GM21515 (cell line): Measurements from ENCODE around the gene HGS.

Experiments used
- ATAC-seq: cut with Tn5 transposase; IDR thresholded peaks from one replicate; pipeline ENCODE4 v1.9.1; 2021; ENCODE audit not compliant: unreplicated experiment

Gene HGS, protein sequence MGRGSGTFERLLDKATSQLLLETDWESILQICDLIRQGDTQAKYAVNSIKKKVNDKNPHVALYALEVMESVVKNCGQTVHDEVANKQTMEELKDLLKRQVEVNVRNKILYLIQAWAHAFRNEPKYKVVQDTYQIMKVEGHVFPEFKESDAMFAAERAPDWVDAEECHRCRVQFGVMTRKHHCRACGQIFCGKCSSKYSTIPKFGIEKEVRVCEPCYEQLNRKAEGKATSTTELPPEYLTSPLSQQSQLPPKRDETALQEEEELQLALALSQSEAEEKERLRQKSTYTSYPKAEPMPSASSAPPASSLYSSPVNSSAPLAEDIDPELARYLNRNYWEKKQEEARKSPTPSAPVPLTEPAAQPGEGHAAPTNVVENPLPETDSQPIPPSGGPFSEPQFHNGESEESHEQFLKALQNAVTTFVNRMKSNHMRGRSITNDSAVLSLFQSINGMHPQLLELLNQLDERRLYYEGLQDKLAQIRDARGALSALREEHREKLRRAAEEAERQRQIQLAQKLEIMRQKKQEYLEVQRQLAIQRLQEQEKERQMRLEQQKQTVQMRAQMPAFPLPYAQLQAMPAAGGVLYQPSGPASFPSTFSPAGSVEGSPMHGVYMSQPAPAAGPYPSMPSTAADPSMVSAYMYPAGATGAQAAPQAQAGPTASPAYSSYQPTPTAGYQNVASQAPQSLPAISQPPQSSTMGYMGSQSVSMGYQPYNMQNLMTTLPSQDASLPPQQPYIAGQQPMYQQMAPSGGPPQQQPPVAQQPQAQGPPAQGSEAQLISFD

DNA sequence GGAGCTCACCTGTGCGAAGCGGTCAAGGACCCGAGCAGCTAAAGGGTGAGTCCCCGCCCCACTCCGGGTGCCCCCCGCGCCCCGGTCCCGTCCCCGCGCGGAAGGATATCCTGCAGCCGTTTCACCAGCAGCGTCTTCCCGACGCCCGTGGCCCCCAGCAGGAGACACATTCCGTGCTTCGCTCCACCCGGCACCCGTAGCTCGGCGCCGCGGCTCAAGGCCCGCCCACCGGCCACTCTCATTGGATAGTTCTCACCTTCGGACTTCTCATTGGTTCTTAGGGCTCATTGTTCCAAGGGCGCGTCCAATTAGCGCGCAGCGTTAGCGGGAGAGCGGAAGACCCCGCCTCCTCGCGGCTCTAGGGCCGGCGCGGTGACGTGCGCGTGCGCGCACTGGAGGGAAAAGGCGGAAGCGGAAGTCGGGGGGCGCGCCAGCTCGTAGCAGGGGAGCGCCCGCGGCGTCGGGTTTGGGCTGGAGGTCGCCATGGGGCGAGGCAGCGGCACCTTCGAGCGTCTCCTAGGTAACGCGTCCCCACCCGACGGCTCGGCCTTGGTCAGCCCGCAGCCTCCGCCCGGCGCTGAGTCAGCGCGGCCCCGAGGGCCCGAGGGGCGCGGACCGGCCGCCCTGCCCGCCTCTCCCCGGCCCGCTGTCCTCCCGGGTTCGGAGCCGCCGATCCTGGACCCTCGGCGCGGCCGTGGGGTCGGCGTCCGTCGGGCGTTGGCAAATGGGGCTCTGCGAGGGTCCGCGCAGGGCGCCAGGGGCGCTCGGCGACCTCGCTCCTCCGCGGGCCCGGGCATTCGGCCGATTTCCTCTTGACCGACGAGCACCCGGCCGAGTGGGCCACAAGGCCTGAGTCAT is at the start of gene HGS, which contains the start of gene ARL16:
HGS (plus strand) TSS at position 428 of the 858 bp plus-strand sequence; CDS start at position 484, 56 bp downstream.
ARL16 (minus strand) TSS at position 214 of the 858 bp plus-strand sequence; CDS start at position 170, 44 bp downstream.
- peak; percentile 85 for ATAC-seq

DNA sequence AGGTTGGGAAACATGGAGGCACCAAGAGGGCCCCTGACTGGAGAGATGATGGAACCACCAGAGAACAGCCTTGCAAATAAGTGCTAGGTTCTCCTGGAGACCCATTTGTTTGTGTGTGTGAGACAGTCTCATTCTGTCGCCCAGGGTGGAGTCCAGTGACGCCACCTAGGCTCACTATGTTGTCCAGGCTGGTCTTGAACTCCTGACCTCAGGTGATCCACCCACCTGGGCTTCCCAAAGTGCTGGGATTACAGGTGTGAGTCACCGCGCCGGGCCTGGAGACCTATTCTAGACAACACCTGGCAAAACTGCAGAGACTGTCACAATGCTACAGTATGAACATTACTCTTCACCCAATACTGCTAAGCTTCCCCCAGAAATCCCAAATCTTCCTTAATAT is 48.4 kb upstream of the HGS start:
- ATAC-seq = no peak

DNA sequence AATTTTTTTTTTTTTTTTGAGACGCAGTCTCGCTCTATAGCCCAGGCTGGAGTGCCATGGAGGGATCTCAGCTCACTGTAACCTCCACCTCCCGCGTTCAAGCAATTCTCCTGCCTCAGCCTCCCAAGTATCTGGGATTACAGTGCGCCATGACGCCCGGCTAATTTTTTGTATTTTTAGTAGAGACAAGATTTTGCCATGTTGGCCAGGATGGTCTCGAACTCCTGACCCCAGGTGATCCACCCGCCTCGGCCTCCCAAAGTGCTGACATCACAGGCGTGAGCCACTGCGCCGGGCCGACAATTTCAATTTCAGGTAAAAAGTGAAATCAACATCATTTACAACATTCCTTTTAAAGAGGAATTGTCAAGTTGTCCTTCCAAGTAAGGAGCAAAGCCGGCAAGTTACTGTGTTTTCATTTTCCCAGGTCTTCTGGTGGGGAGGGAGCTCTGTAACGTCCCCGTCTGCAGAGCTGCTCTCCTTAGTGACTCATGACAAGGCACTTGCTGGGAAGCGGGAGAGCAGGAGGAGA is 47.8 kb upstream of the HGS start:
- ATAC-seq = no peak

DNA sequence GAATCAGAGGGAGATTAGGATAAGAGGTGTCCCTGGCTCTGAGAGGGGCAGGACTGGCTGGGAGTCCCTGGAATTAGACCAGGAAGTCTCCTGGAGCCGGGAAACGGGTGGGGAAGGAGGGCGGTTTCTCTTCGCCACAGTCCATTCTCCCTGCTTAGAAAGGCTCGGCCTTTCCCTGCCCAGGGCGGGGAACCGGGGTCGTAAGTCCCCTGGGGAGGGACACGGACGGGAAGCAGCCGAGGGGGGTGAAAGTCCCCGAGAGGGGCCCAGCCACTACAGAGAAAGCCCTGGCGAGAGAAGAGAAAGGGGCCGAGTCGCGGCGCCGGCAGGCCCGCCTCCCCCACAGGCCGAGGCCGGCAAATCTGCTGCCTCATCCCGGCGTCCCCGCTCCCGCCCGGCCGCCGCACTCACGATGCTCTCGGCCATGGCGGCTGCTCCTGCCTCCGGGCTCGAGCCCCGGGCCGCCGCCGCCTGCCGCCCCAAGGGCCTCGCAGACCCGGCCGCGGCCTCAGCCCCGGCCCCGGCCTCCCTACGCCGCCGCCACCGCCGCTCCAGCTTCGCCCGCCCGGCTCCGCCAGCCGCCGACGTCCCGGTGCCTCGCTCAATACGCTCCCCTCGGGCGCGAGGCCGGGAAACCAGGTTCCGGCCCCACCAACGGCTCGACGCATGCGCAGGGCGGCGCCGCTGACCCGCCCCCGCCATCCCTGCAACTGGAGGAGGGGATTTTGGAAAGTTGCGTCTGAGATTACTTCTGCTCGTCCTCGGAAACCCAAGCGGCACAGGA is 47.1 kb upstream of the HGS start, which contains the start of the genes NPLOC4 and TSPAN10:
NPLOC4 (minus strand) TSS at position 608 of the 784 bp plus-strand sequence; CDS start at position 426, 182 bp downstream.
TSPAN10 (plus strand) TSS at position 692 of the 784 bp plus-strand sequence. CDS start 5,217 bp downstream, outside the sequence.
- peak; percentile 84 for ATAC-seq

DNA sequence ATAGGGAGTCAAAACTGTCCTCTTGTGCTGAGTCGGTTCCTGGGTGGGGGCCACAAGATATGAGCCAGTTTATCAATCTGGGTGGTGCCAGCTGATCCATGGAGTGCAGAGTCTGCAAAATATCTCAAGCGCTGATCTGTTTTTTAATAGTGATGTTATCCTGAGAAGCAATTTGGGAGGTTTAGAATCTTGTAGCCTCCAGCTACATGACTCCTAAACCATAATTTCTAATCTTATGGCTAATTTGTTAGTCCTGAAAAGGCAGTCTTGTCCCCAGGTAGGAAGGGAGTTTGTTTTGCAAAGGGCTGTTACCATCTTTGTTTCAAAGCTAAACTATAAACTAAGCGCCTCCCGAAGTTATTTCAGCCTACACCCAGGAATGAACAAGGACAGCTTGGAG is 45.1 kb upstream of the HGS start:
- ATAC-seq = no peak

DNA sequence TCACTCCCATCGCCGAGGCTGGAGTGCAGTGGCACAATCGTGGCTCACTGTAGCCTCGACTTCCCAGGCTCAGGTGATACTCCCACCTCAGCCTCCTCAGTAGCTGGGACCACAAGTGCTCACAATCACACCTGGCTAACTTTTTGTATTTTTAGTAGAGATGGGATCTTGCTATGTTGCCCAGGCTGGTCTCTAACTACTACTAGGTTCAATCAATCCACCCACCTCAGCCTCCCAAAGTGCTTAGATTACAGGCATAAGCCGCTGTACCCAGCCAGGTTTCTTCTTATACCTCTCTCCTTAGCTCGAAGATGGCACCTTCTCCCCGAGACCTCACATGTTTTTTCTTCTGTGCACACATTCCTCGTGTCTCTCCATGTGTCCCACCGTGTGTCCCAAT is 43.8 kb upstream of the HGS start:
- no peak for ATAC-seq

DNA sequence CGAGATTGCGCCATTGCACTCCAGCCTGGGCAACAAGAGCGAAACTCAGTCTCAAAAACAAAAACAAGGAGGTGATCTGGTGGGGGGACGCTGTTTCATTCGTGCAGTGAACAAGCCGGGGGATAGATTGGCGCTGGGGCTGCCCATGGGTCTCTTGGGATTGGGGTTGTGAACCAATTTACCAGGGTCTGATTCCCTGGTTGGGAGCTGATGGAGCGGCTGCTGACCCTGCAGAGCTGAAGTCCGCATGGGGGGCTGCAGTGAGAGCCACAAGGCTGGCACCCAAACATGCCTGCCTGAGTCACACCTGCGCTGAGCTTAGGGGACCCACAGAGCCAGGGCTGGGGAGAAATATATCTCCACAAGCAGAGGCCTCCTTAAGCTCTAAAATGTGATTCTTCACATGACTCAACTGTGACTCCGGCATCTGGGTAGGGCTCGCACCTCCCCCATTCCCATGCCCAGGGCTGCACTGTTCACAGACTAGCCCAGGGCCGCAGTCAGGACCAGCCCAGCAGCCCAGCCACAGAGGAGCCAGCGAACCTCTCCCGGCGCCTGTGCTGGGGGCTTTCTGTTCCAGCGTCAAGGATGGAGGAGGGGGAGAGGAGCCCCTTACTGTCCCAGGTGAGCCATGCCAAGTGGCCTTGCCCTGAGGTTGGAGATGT is 41.9 kb upstream of the HGS start:
- no peak for ATAC-seq

DNA sequence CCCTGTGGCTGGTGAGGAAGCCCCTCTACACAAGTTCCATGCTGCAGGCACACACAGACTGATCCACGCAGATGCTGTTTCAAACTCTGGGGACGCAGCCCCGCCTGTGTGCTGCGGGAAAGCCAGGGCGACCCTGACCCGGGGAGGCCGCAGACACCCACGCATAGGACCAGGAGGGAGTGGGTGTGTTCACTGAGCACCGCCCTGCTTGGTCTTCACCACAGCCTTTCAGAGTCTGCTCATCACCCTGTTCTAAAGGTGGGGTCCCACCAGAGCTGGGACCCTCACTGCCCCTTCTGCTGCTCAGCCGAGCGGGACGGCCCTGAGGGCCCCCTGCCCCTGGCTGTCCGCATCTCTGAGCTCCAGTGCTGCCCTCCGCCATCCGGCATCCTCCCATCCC is 39.3 kb upstream of the HGS start:
- no peak for ATAC-seq

DNA sequence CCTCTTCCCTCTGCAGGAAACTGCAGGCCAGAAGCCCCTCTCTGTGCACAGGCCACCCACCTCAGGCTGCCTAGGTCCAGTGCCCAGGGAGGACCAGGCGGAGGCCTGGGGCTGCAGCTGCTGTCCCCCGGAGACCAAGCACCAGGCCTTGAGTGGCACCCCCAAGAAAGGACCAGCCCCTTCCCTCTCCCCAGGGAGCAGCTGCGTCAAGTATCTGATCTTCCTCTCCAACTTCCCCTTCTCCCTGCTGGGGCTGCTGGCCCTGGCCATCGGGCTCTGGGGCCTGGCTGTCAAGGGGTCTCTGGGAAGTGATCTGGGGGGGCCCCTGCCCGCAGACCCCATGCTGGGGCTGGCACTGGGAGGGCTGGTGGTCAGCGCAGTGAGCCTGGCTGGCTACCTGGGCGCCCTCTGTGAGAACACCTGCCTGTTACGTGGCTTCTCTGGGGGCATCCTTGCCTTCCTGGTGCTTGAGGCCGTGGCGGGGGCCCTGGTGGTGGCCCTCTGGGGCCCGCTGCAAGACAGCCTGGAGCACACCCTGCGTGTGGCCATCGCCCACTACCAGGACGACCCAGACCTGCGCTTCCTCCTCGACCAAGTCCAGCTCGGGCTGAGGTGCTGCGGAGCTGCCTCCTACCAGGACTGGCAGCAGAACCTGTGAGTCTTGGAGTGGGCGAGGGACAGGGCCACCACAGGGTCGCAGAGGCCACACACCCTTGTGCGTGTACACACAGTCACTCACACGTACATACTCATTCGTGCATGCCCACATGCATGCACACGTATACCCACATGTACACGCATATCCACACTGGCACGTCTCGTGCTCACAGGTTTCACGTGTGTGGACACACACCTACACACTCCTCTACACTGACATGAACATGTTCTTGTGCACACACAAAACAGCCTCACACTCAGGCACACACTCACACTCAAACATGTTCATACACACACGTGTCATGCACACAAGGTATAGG is 38.5 kb upstream of the HGS start:
- ATAC-seq = no peak

DNA sequence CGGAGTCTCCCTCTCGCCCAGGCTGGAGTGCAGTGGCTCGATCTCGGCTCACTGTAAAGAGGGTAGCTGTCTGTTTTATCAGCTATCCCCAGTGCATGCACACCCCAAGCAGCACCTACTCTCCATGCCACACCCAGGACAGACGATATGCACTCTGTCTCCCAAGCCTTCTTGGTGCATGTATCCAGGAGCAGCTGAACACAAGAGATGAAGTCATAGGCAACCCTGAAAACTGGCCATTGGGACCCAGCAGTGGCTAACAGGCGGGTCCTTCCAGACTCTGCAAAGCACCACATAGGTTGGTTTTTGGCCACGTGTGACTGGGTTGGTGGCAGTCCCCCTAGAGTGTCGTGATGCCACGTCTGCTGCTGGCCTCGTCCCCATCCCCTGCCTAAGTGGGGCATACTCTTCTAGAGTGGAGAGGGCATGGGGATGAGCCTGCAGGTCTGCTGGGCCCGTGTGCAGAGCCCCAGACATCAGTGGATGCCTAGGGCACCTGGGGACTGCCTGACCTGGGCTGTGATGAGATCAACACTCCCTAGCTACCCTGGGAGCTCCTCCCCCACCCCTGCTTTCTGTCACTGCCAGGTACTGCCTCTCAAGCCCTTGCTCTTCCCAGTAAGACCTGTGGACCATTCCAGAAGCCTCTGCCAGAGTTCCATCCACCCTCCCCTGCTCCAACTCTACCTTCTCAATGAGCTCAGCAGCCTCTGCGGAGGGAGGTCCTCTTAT is 36.8 kb upstream of the HGS start:
- ATAC-seq = no peak

DNA sequence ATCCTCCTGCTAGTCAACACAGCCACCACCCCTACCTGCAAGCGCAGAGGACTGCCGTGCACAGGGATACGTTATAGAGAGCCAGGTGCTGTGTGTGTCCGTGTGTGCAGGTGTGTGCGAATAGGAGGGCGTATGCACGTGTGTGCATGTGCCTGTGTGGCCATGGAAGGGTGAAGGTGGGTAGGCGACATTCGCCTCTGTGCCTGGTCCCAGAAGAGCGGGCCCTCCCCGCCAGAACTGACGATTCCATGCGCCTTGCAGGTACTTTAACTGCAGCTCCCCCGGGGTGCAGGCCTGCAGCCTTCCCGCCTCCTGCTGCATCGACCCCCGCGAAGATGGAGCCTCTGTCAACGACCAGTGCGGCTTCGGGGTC is 36.2 kb upstream of the HGS start:
- ATAC-seq = no peak

DNA sequence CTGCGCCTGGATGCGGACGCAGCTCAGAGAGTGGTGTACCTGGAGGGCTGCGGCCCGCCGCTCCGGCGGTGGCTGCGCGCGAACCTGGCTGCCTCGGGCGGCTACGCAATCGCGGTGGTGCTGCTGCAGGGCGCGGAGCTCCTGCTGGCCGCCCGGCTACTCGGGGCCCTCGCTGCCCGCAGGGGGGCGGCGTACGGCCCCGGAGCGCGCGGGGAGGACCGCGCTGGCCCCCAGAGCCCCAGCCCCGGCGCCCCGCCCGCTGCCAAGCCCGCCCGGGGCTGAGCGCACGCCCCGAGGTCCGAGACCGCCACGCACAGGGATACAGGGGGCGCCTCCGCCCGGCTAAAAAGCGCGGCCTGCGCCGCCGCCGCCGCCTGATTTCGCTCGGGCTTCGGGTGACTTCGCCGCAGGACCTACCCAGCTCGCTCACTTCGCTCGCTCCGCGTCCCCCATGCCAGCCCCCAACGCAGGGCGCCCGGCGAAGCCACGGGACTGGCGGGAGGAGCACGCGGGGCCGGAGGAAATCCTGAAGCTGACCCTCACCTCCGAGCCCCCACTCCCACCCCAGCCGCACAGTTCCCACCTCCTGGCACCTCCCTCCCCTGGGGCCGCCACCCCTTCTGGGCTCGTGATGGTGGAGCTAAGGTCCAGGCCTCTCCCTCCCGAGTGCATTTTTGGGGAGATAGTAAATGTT is 35.7 kb upstream of the HGS start:
- ATAC-seq = no peak

DNA sequence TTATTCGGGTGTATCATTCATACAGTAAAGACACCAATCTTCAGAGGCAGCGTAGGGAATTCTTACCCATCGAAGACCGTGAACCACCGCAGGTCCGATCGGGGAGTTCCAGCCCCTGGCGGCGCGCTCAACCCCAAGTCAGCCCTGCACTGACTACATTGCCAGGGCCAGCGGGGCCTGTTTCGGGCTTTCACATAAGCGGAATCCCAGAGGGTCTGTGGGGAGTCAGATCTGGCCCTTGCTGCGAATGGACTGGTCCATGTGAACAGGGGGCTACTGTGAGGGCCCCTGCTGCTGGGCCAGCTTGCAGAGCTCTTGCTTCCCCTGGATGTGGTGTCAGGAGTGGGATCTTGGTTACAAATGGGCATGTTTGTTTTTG is 35.1 kb upstream of the HGS start:
- ATAC-seq = no peak

DNA sequence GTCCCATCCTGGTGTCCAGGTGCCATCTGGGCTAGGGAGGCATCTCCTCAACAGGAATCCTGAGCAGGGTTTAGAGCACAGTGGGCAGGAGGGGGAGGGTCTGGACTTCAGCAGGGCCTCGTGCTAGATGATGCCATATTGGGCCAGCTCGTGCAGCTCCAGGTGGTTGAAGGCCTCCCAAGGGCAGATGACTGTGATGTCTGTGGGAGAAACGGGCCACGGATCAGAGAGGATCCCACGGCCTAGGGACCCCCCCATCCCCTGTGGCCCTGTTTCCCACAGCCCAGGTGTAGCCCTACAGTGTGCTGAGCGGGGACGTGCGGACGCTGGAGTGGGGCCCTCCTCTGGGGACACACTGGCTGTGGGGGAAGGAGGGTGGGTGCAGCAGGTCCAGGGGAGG is 32.9 kb upstream of the HGS start:
- ATAC-seq = no peak

DNA sequence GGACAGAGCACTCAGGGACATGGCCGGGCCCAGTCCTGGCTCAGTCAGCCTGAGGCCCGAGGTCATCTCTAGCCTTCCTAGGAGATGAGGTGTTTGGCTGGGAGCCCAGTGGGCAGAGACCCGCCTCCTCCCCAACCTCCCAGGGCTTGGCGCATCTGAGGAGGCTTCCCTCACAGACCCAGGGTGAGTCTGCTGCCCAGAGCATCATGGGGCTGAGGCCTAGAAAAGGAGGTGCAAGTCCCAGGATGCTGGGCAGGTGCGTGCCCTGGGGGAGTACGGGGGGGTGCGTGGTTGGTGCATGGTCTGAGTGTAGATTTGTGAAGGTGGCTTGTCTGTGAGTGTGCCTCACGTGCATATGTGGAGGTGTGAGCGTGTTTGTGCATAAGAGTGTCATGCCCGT is 32.1 kb upstream of the HGS start:
- no peak for ATAC-seq

DNA sequence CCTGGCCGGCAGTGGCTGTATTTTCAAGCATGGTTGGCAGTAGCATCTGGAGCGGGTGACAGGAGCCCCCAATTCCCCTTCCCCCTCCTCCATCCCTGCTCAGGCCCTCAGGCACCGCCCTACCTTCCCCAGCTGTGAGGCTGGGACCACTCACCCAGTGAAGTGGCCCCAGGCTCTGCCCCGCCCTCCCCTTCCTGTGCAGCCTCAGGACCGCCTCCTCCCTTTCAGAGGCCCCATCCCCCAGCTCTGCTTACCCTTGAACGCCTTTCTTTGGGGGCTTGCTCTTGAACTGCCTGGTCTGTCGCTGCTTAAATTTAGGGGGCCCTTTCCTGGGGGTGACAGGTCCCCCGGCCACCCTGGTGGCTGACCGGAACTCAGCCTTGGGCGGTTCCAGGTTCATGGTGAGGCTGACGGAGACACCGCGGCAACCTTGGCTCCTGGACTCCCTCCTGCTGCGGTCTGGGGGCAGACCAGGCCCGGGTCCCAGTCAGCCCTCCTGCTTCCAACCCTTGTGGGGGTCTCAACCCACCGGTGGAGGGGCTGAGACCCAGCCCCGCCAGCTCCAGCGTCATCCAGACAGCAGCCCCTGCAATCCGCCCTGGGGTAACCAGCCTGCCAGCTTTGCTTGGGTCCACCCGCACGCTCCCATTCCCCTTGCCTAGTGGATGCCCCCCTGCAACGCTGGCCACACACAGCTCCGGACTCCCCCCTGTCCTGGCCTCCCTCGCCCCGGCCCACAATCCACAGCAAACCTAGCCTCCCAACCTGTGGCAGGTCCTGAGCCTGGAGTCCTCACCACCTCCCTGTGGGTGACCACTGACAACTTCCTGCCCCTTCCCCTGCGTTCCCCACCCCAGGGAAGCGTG is 30.7 kb upstream of the HGS start:
- no peak for ATAC-seq
